ENCODE measurements around the gene ZNF19. TPM values are rescaled to one million over a fixed set of nuclear protein-coding genes. Genes with fewer than 3 reads are reported as not detected.
A peak's percentile ranks its signal among the peaks of the same experiment; 100 is the strongest.

The ZNF19 gene
- polyA plus RNA-seq, 2 of the 4 experiments (the other 2 are of a cell fraction): 2.4 to 3.9 TPM

DNA sequence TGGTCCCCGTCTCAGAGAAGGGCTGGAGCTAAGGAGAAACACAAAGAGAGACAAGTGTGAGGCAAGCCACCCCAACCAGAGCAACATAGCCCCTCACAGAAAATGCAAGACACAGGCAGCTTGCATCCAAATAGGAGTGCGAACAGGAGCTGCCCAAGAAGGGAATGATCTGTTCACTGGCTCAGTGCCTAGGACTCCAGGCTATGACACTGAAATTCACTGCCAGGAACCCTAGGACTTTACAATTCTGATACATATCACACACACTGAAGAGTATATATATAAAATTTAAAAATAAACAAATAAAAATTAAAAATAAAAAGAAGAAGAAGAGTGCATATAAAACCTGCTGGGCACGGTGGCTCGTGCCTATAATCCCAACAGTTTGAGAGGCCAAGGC lies 32.3 kb downstream of the ZNF19 start (continued):
- TF ChIP-seq CBX2 (IDR thresholded peaks at IDR 0.05; ENCODE audit: borderline replicate concordance, low read depth): no peak
- no peak for TF ChIP-seq MYC (IDR thresholded peaks at IDR 0.05; ENCODE audit: borderline replicate concordance, low read length)
- no peak for TF ChIP-seq ESRRA (IDR thresholded peaks at IDR 0.05; ENCODE audit: borderline replicate concordance, low read length)
- TF ChIP-seq HOXA7 (CRISPR knock-in tag; IDR thresholded peaks at IDR 0.05): no peak
- no peak for TF ChIP-seq MAZ (IDR thresholded peaks at IDR 0.05; ENCODE audit: borderline replicate concordance, low read depth, low read length)
- no peak for TF ChIP-seq POLR2AphosphoS2 (conservative IDR thresholded peaks at IDR 0.05; ENCODE audit: low read length)
- no peak for TF ChIP-seq ZSCAN20 (CRISPR knock-in tag; IDR thresholded peaks at IDR 0.05)

DNA sequence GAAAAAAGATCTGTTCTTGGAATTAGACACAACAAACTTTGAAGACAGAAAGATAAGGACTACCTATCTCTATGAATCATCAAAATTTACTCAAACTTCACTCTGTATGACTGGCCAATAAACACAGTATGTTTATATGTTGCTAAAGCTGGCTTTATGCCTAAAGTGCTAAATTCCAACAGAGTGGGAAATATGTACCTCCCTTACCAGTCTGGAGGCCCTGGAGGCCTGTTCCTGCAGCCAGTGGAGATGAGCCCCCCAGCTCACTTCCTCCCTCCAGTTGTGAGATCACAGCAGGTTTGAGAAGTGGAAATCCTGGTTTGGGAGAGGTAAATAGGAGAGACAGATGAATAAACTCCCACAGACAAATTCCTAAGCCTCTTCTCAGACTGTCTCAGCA lies 36.1 kb downstream of the ZNF19 start:
- Histone ChIP-seq H3K4me1 (no peaks in the 10 kb centered on the region), H3K9me3 (peaks cover 71% of the 10 kb centered on the region), H3K4me3 (no peak overlapping the region), H3K27ac (no peak overlapping the region), H3K4me2 (no peak overlapping the region)
- CTCF ChIA-PET: interaction anchor here (0.9 to 1.0 kb wide), 2 partner anchors 40 to 158 kb away, joined by 3 read pairs; no protein-coding TSS in a partner anchor
- no peak for DNase-seq (ENCODE audit: low read depth in 1 of 2, low spot score in 1 of 2)
- POLR2A ChIA-PET: interaction anchor here (0.5 kb wide), 1 partner anchor 154 kb away, joined by 3 read pairs; no protein-coding TSS in a partner anchor
- no peak for ATAC-seq
- FAIRE-seq: no peak
- TF ChIP-seq FOSB (CRISPR knock-in tag; IDR thresholded peaks at IDR 0.05) (no peak), EHMT2 (IDR thresholded peaks at IDR 0.05; ENCODE audit: low read depth) (no peak), RAD21 (conservative IDR thresholded peaks at IDR 0.05 in 1 of 2, IDR thresholded peaks at IDR 0.05 in 1 of 2) (no peak), HOXB5 (CRISPR knock-in tag; IDR thresholded peaks at IDR 0.05) (no peak), RFX5 (IDR thresholded peaks at IDR 0.05) (no peak), MAFK (IDR thresholded peaks at IDR 0.05; ENCODE audit: partially characterized antibody) (no peak), GATA3 (IDR thresholded peaks at IDR 0.05; ENCODE audit: borderline replicate concordance) (no peak), HDAC2 (IDR thresholded peaks at IDR 0.05) (no peak), RCOR1 (IDR thresholded peaks at IDR 0.05; ENCODE audit: low read depth, low read length) (no peak), FOSL2 (IDR thresholded peaks at IDR 0.05) (no peak), FOSL2 (CRISPR knock-in tag; IDR thresholded peaks at IDR 0.05) (no peak), CHD2 (IDR thresholded peaks at IDR 0.05; ENCODE audit: low read length, partially characterized antibody) (no peak), CBX2 (IDR thresholded peaks at IDR 0.05; ENCODE audit: borderline replicate concordance, low read depth) (no peak)
- TF ChIP-seq, protein P1, sequence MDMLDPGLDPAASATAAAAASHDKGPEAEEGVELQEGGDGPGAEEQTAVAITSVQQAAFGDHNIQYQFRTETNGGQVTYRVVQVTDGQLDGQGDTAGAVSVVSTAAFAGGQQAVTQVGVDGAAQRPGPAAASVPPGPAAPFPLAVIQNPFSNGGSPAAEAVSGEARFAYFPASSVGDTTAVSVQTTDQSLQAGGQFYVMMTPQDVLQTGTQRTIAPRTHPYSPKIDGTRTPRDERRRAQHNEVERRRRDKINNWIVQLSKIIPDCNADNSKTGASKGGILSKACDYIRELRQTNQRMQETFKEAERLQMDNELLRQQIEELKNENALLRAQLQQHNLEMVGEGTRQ (IDR thresholded peaks at IDR 0.05): no peak
- TF ChIP-seq, protein P2, sequence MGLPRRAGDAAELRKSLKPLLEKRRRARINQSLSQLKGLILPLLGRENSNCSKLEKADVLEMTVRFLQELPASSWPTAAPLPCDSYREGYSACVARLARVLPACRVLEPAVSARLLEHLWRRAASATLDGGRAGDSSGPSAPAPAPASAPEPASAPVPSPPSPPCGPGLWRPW (IDR thresholded peaks at IDR 0.05): no peak
- TF ChIP-seq, protein P3, sequence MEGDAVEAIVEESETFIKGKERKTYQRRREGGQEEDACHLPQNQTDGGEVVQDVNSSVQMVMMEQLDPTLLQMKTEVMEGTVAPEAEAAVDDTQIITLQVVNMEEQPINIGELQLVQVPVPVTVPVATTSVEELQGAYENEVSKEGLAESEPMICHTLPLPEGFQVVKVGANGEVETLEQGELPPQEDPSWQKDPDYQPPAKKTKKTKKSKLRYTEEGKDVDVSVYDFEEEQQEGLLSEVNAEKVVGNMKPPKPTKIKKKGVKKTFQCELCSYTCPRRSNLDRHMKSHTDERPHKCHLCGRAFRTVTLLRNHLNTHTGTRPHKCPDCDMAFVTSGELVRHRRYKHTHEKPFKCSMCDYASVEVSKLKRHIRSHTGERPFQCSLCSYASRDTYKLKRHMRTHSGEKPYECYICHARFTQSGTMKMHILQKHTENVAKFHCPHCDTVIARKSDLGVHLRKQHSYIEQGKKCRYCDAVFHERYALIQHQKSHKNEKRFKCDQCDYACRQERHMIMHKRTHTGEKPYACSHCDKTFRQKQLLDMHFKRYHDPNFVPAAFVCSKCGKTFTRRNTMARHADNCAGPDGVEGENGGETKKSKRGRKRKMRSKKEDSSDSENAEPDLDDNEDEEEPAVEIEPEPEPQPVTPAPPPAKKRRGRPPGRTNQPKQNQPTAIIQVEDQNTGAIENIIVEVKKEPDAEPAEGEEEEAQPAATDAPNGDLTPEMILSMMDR (IDR thresholded peaks at IDR 0.05): no peak
- TF ChIP-seq, protein P4, sequence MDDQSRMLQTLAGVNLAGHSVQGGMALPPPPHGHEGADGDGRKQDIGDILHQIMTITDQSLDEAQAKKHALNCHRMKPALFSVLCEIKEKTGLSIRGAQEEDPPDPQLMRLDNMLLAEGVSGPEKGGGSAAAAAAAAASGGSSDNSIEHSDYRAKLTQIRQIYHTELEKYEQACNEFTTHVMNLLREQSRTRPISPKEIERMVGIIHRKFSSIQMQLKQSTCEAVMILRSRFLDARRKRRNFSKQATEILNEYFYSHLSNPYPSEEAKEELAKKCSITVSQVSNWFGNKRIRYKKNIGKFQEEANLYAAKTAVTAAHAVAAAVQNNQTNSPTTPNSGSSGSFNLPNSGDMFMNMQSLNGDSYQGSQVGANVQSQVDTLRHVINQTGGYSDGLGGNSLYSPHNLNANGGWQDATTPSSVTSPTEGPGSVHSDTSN (IDR thresholded peaks at IDR 0.05): no peak

DNA sequence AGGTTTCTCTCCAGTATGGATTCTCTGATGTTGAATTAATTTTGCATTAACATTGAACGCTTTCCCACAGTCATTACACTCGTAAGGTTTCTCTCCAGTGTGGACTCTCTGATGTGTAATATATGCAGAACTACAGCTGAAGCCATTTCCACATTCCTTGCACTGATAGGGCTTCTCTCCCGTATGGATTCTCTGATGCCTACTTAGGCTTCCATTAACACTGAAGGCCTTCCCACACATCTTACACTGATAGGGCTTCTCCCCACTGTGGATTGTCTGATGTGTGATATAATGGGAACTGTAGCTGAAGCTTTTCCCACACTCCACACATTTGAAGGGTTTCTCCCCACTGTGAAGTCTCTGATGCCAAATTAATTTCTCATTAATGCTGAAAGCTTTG lies 40.1 kb downstream of the ZNF19 start:
- Histone ChIP-seq H3K4me2 (no peak overlapping the region), H3K4me3 (no peak overlapping the region), H3K27ac (no peak overlapping the region), H3K9me3 (peaks cover 97% of the 10 kb centered on the region), H3K4me1 (no peaks in the 10 kb centered on the region)
- TF ChIP-seq GATA3 (IDR thresholded peaks at IDR 0.05; ENCODE audit: borderline replicate concordance): peak; percentile 8; the same call in 1 of the 2 replicates
- TF ChIP-seq, protein P5, sequence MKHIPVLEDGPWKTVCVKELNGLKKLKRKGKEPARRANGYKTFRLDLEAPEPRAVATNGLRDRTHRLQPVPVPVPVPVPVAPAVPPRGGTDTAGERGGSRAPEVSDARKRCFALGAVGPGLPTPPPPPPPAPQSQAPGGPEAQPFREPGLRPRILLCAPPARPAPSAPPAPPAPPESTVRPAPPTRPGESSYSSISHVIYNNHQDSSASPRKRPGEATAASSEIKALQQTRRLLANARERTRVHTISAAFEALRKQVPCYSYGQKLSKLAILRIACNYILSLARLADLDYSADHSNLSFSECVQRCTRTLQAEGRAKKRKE (CRISPR knock-in tag; IDR thresholded peaks at IDR 0.05; ENCODE audit: low read depth): no peak
- no peak for TF ChIP-seq PHF8 (IDR thresholded peaks at IDR 0.05; ENCODE audit: borderline replicate concordance, low read depth)
- TF ChIP-seq KDM1A (IDR thresholded peaks at IDR 0.05; ENCODE audit: low read depth): peak; percentile 58; the same call in 1 of the 2 replicates
- ATAC-seq (no peak), DNase-seq (ENCODE audit: low read depth in 1 of 2, low spot score in 1 of 2) (no peak), FAIRE-seq (no peak)
- POLR2A ChIA-PET: no interaction called here
- CTCF ChIA-PET: interaction anchor here (1.2 kb wide), 1 partner anchor 49 kb away, joined by 3 read pairs; no protein-coding TSS in a partner anchor
- WGBS (ENCODE audit: missing lambda C conversion rate): 94% methylated on average over 3 of the region's 3 CpGs
